EH (cell line): Measurements from ENCODE around the gene INSR.
A peak's percentile ranks its signal among the peaks of the same experiment; 100 is the strongest.

Source experiments
- DNase-seq: peaks from one replicate; pipeline ENCODE4 v3.0.0-alpha.2; 2015; ENCODE audit warnings: low read depth

INSR gene

DNA sequence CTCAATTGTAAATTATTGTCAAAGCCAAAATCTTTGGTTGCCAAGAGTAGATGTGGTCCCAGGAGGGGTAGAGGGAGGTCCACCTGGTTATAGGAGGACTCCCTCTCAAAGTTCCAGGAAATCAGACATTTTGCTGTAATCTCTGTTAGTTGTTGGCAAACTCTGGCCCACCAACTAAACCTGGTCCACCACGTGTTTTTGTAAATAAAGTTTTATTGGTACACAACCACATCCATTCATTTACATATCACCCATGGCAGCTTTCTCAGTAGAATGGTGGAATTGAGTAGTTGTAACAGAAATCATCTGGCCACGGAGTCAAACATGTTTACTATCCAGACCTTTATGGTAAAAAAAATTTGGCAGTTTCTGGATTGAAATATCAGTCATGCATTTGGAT is 154.1 kb downstream of the INSR start:
- no peak for DNase-seq

DNA sequence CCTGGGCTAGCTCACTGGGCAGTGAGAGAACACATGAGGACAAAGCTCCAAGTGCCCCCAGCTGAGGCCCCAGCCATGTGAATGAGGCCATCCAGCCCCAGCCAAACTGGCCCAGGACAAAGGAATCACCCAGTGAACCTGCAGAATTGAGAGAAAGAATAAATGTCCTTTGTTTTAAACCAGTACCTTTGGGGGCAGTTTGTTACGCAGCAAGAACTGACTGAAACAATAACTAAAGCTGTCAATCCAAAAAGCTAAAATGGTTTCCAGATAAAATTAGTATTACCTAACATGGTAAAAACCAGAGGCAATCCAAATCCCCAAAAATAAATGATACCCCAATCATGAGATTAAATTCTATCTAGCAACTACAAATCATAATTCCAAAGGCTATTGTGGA is 155.1 kb downstream of the INSR start:
- no peak for DNase-seq

- DNase-seq, result no peak
Observed at GRCh38 chr19:7138402-7138801, 155.8 kb downstream of the INSR start.

- DNase-seq, result no peak
Observed at GRCh38 chr19:7137120-7137519, 157.1 kb downstream of the INSR start.

- DNase-seq, result no peak
Observed at GRCh38 chr19:7132054-7132453, 162.2 kb downstream of the INSR start.

GRCh38 chr19:7130043-7130442 is 164.2 kb downstream of the INSR start:
- no peak for DNase-seq

DNA sequence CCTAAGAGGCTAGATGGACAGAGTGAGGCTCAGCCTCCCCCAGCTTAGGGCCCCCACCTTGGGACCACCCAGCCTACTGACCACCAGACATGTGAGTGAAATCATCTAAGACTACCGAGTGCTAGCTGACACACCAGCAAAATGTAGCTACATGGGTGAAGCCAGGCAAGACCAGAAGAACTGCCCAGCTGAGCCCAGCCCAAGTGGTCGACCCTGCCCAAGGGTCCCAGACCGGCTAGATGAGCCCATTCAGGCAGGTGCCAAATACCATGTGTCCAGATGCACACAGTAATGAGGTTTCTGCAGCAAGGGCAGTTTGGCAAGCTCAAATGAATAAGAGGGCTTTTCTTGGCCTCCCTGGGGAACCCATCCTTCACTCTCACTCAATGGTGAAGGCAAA is 168.1 kb downstream of the INSR start:
- DNase-seq, result no peak

DNA sequence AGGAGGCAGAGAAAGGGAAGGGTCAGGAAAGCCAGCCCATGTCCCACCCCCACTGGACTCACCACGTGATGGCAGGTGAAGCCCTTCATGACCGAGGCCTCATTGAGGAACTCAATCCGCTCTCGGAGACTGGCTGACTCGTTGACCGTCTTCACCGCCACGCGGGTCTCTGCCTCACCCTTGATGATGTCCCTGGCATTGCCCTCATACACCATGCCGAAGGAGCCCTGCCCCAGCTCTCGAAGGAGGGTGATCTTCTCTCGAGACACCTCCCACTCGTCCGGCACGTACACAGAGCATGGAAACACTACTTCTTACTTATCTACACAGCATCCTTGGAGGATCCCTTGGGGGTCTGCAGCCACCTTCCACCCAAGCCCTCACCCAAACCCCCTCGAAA is 169.0 kb downstream of the INSR start:
- DNase-seq, result no peak

- no peak for DNase-seq
Observed at GRCh38 chr19:7124782-7125181, 169.4 kb downstream of the INSR start.

GRCh38 chr19:7122701-7123100 is 171.5 kb downstream of the INSR start:
- DNase-seq, result no peak

GRCh38 chr19:7120499-7120898 is 173.7 kb downstream of the INSR start:
- no peak for DNase-seq

DNA sequence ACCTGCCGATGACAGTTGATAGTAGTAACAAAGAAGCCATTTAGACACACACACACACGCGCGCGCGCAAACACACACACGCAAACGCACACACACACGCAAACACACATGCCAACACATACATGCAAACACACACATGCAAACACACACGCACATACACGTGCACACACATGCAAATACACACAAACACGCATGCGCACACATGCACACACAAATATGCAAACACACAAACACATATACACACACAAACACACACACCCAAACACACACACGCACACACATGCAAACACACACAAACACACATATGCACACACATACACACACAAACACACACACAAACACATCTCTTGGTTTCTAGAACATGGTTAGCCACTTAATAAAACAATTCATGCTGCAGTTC is 174.6 kb downstream of the INSR start:
- no peak for DNase-seq

- DNase-seq, result no peak
Observed at GRCh38 chr19:7117248-7117647, 177.0 kb downstream of the INSR start.

DNA sequence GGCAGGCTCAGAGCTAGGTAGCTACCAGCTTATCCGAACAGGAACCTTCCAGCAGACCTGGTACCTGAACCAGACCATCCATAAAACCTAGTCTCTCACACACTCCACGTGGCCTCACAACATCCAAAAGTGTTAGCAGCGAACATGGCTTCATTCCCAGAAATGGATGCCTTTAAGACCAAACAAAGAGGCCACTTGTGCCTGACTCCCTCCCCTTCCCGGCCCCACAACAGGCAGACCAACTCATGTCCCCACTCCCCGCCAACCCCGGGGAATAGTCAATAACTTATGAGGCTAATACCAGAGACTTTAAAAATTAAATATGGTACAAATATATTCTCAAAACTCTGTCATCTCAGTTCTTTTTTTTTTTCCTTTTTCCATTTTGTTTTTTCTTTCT is 178.5 kb downstream of the INSR start:
- DNase-seq, result no peak

GRCh38 chr19:7113233-7113632 is 181.0 kb downstream of the INSR start:
- no peak for DNase-seq

GRCh38 chr19:7112675-7113074 is 181.5 kb downstream of the INSR start:
- no peak for DNase-seq

DNA sequence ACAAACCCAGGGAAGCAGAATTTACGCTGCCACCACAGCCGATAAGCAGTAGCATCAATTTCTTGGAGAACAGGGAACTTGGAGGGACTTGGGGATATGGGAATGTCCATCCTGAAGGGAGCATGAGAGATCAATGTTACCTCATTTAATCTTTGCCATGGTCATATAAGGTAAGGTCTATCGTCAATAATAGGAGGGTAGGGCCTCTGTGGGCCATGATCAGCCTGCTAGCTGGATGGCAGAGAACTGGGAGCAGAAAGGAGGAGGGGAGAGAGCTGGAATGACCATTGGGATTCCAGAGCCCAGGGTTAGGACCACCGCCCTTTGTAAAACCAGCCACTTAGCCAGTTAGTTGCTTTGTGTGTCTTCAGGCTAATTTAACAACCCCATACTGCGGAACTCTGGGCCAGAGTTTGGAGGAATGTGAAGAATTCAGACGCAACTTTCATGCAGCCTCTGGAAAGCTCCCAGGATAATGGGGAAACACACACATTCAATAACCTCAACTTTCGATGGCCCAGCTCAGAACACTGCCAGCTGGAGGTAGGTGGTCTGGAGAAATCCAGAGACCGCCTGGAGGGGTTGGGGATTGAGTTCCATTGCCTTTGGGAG is 184.4 kb downstream of the INSR start:
- DNase-seq, result peak; percentile 34

DNA sequence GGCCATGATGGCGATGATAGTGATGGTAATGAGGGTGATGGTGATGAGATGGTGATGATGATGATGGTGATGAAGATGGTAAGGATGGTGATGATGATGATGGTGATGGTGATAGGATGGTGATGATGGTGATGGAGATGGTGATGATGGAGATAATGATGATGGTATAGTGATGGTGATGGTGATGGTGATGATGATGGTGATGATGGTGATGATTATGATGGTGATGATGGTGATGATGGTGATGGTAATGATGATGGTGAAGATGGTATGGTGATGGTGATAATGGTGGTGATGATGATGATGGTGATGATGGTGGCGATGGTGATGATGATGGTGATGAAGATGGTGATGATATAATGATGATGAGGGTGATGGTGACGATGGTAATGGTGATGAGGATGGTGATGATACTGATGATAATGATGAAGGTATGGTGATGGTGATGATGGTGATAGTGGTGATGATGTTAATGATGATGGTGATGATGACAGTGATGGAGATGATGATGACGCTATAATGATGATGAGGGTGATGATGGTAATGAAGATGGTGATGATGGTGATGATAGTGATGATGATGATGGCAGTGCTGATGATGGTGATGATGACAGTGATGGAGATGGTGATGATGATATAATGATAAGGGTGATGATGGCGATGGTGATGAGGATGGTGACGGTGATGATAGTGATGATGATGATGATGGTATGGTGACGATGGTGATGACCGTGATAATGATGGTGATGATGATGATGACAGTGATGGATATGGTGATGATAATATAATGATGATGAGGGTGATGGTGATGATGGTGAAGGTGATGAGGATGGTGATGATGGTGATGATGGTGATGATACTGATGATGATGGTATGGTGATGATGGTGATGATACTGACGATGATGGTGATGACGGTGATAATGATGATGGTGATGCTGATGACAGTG is 187.2 kb downstream of the INSR start:
- DNase-seq, result no peak

- DNase-seq, result no peak
Observed at GRCh38 chr19:7104747-7105447, 189.3 kb downstream of the INSR start.

DNA sequence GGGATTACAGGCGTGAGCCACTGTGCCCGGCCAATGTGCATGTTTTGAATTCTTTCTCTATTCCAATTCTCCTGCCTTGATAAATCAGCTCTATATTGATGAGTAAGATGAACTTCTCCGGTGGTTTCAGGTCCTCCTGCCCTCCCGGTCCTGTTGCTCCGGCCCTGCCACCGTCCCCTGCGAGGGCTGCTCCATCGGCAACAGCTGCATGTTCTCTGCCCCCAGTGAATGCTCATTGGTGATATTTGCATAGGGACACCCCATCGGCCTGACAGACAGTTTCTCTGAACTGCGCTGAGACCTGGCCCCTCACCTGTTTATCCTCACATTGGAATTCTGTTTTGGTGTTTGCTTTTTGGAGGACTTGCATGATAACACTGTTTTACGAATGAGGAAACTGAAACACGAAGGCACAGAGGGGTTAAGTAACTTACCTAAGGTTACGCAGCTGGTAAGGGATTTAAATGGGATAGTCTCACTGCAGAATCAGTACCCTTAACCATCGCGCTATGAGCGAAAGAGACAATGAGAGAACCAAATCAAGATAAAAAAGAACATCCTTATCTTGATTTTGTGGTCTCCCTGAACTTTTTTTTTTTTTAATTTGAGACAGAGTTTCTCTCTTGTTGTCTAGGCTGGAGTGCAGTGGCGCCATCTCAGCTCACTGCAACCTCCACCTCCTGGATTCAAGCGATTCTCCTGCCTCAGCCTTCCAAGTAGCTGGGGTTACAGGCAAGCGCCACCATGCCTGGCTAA is 192.5 kb downstream of the INSR start:
- no peak for DNase-seq

GRCh38 chr19:7099597-7099921 is 194.7 kb downstream of the INSR start:
- DNase-seq, result no peak
